Glutamatergic neuron (in vitro differentiated cells): ENCODE measurements around the gene GLIS1. TPM values are rescaled to one million over a fixed set of nuclear protein-coding genes. Genes with fewer than 3 reads are reported as not detected.

Experiments used
- DNase-seq: peaks from one replicate; pipeline ENCODE4 v3.0.0; 2022
- H3K27ac Mint-ChIP-seq: one replicate; pipeline ENCODE4 v1.8.0; 2020; ENCODE audit warnings: mild to moderate bottlenecking, mixed read lengths, inconsistent platforms; ENCODE audit not compliant: unreplicated experiment
- H3K27me3 Mint-ChIP-seq: one replicate; pipeline ENCODE4 v1.8.0; 2020; ENCODE audit warnings: mild to moderate bottlenecking, moderate library complexity, mixed read lengths, inconsistent platforms; ENCODE audit not compliant: unreplicated experiment
- H3K36me3 Mint-ChIP-seq: one replicate; pipeline ENCODE4 v1.8.0; 2020; ENCODE audit warnings: mild to moderate bottlenecking, mixed read lengths, inconsistent platforms; ENCODE audit not compliant: unreplicated experiment
- H3K4me1 Mint-ChIP-seq: one replicate; pipeline ENCODE4 v1.8.0; 2020; ENCODE audit warnings: mild to moderate bottlenecking, low read depth, mixed read lengths, inconsistent platforms; ENCODE audit not compliant: unreplicated experiment
- H3K4me3 Mint-ChIP-seq: one replicate; pipeline ENCODE4 v1.8.0; 2020; ENCODE audit warnings: mild to moderate bottlenecking, mixed read lengths, inconsistent platforms; ENCODE audit not compliant: unreplicated experiment
- H3K9me3 Mint-ChIP-seq: one replicate; pipeline ENCODE4 v1.8.0; 2020; ENCODE audit warnings: mild to moderate bottlenecking, moderate library complexity, mixed read lengths, inconsistent platforms; ENCODE audit not compliant: unreplicated experiment
- CTCF ChIP-seq: fragments of 200-600 bp; sonication (generic); IDR thresholded peaks from one replicate; pipeline ENCODE4 v1.5.0; 2021; ENCODE audit not compliant: partially characterized antibody, unreplicated experiment
- total RNA-seq: library from RNA; stranded (reverse); fragmentation: NEBNext Ultra II Directional; extraction: Animal tissue kit (Norgen Biotek cat#: 25700); gene quantifications from one replicate; pipeline ENCODE4 v1.2.1, GENCODE V29; 2021; ENCODE audit not compliant: unreplicated experiment

GLIS1 gene
- total RNA-seq, 1 donor from 2014 or later = 0.76 TPM

DNA sequence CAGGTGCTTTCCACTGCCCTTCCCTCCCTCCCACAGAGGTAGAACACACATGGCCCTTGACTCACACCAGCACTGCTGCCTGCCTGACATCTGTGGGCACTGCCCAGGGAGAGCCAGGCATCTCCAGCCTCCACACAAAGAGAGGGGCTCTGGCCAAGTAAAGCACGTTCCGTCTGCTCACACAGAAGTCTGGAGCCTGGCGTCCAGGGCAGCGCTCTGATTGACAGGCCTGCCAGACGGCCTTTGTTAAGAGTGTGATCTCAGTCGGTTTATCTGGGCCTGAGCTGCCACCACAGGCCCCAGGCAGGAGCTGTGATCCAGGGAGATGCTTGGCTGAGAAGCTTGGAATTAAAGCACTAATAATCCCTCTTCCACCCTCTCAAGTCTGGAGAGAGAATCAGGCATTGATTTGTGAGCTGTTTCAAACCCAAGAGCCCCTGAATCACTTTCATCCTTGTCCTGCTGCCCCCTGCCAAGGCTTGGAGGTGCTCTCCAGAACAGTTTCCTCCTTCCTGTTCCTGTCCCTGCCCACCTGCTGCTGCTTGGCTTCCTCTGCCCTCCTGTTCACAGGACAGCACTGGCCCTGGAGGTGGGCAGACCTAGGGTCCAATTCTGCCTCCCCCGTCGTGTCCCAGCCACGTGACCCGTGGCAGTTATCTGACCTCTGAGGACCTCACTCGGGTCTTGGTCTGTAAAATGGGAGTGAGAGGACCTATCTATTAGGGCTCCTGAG is 276.0 kb downstream of the GLIS1 start:
- Mint-ChIP-seq H3K27me3 (no peaks in the 10 kb centered on the region), H3K4me3 (no peak overlapping the region), H3K9me3 (peaks cover 1% of the 10 kb centered on the region), H3K4me1 (peaks cover 6% of the 10 kb centered on the region), H3K27ac (no peak overlapping the region), H3K36me3 (no peaks in the 10 kb centered on the region)
- no peak for DNase-seq
- TF ChIP-seq CTCF = no peak

GRCh38 chr1:53462193-53462592 is 276.8 kb downstream of the GLIS1 start:
- Mint-ChIP-seq H3K9me3 (peaks cover 1% of the 10 kb centered on the region), H3K4me3 (no peak overlapping the region), H3K4me1 (peaks cover 3% of the 10 kb centered on the region), H3K36me3 (no peaks in the 10 kb centered on the region), H3K27me3 (no peaks in the 10 kb centered on the region), H3K27ac (no peak overlapping the region)
- DNase-seq = no peak
- TF ChIP-seq CTCF = no peak

DNA sequence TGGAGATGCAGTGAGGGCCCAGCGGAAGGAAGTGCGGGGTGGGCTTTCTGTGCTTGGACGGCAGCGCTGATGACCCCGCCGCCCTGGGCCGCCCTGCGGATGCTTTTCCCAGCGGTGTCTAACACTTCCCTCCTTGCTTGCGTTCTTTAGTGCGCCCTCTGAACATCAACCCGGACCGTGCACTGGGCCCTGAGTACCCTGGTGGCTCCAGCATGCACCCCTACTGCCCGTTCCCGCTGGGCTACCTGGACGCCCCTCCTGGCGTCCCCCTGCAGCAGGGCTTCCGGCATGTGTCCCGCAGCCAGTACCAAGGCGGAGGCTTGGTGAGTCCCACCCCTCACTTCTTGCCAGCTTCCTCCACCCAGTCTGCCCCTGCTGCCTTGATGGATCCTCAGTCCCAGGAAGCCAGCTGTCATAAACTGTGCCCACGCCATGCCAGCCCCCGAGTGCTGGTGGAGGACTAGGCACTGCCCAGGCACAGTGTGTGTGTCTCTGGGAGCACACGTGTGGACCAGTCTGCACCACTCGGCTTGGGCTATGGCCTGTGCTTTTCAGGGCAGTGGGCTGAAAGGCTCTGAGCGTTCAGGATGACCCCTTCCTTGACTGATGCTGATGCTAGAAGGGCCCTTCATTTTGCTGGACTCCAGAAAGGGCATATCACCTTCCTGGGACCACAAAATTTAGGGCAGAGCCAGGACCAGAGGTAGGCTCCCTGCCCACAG is 277.5 kb downstream of the GLIS1 start:
- Mint-ChIP-seq H3K27ac (no peak overlapping the region), H3K36me3 (no peaks in the 10 kb centered on the region), H3K9me3 (peaks cover 1% of the 10 kb centered on the region), H3K4me1 (peaks cover 3% of the 10 kb centered on the region), H3K27me3 (no peaks in the 10 kb centered on the region), H3K4me3 (no peak overlapping the region)
- DNase-seq = no peak
- TF ChIP-seq CTCF = no peak

- Mint-ChIP-seq H3K9me3 (peaks cover 1% of the 10 kb centered on the region), H3K4me3 (no peak overlapping the region), H3K27ac (no peak overlapping the region), H3K4me1 (peaks cover 3% of the 10 kb centered on the region), H3K36me3 (no peaks in the 10 kb centered on the region), H3K27me3 (no peaks in the 10 kb centered on the region)
- no peak for DNase-seq
- no peak for TF ChIP-seq CTCF
These were observed 278.2 kb downstream of the GLIS1 start for GRCh38 chr1:53460666-53461322.
